GM19099 (cell line): Measurements from ENCODE around the gene FMN2.

Experiments used
- POLR2A ChIP-seq: IDR thresholded peaks from 3 replicates; pipeline ENCODE4 v1.6.1; 2011; ENCODE audit warnings: low read depth; ENCODE audit not compliant: insufficient read length; ENCODE audit errors: extremely low read depth

The FMN2 gene

DNA sequence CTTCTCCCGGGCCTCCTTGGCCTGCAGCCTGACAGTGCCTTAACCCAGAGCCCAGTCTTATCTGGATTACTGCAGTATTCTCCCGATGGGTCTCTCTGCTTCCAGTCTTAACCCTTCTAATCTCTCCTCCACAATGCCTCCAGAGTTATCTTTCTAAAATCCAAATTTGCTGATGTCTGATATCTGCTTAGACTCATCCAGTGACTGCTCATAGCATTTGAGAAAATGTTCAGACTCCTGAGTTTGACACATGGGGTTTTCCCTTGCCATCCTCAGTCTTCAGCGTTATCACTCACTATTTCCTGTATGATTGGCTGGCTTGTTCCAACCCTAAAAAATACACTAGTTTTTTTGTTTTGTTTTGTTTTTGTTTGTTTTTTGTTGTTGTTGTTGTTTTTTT lies 102.0 kb downstream of the FMN2 start:
- TF ChIP-seq POLR2A, result no peak

DNA sequence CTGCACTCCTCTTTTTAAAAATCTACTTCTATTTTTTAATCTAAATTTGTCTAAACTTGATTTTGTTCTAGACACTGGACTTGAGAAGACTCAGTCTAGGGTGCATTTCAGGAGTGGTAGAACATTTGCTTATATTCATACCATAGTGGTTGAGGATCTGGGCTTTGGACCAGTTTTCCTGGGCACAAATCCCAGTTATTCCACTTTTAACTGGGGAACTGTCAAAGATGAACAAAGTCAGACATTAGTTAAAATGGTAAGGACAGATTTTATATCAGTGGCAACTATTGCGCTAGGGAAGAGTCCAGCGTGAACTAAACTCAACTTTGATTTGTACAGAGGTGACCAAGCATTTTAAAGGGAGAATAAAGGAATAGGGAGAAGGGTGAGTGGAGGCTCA lies 102.4 kb downstream of the FMN2 start:
- no peak for TF ChIP-seq POLR2A

DNA sequence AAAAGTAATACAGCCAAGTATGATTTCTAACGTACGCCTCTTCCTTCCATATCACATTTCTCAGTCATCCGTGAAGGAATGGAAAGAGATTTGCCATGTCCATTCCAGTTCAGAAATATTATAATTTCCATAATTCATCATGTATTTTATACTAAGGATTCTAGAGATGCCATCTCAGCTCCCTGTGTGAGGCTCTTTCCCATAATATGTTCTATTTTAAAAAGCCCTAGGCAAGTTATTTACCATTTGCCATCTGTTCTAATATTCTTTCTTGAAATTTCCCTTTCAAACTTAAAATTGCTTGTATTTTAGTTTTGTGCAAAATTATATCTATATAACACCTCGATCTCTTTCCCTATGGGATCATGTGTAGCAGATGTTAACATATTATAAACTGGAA lies 106.7 kb downstream of the FMN2 start:
- no peak for TF ChIP-seq POLR2A

DNA sequence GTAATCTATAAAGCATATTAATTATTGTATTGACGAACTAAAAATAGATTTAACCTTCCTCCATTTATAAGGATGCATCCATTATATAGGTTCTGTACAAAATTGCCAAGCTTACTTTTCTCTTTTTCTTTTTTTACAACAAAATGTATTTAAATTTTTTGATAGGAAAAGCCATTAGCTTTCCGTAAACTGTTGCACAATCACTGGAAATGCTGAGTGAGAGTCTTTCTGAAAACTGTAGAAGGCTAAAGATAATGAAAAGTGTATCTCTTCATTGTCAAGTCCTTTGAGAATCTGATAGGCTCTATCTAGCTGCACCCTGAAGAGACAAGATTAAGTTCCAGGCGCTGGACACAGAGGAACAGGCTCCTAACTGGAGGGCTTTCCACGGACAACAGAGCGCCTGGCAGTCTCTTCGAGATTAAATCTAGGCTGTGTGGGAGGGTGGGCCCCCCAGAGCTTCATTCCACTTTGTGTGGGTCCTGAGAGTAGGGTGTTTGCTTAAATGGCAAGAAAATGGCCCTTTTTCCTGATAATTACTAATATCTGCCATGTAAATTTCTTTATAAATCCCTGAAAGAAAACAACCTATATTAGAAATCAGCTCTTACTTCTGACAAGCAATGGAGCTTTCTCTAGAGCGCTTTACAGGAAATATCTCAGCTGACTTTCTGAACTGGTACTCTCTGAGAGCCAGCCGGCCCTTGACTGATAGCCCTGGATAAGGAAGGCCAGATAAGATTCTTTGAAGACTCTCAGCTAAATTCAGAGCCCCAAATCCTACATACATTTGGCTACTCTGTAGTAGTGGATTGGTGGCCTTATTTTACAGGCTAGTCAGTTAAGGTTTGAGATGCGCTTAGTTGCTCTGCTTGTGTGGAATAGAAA lies 108.3 kb downstream of the FMN2 start:
- TF ChIP-seq POLR2A, result no peak

DNA sequence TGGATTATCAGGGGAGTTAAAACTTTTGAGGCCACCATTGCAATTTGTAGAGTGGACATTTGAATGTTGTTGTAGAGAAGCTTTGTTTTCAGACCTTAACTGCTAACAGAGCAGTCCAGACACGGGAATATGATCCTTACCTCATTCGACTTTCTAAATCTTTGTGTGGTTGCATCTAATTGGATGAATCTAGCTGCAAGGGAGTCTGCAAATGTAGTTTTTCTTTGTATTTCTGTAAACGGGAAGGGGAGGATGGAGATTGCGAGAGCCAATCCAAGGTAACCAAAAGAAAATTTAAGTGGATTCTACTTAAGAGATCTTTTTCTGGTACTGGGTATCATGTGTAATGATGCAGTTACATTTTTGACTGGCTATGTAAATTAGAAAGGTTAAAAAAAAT lies 110.2 kb downstream of the FMN2 start:
- no peak for TF ChIP-seq POLR2A

DNA sequence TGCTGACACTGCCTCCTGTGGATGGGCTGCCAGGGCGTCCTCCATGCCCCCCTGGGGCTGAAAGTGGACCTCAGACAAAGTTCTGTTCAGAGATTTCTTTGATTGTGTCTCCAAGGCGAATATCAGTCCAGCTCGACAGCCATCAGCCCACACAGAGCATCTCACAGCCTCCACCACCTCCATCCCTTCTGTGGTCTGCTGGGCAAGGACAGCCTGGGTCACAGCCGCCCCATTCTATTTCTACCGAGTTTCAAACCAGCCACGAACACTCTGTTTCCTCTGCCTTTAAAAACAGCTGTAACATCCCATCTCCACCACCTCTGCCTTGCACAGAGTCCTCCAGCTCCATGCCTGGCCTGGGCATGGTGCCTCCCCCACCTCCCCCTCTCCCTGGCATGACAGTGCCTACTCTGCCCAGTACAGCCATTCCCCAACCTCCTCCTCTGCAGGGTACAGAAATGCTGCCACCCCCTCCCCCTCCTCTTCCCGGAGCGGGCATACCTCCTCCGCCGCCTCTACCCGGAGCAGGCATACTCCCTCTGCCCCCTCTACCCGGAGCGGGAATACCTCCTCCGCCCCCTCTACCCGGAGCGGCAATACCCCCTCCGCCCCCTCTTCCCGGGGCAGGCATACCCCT lies 115.5 kb downstream of the FMN2 start:
- no peak for TF ChIP-seq POLR2A

DNA sequence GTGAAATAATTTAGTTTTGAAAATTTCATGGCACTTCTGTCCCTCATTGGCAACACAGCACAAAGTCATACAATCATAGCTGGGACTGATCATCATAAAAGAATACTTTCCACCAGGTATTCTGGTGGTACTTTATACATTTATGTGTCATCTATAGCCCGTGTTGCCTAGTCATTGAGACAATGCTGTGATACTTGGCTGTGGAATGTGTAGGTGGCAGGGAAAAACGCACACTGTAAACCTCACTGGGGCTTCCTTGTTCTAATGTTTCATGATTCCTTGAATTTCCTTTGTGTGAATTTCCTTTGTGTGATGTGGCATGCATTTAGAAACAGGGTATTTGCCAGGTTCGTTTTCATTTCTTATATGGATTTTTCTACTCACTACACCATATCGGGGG lies 118.3 kb downstream of the FMN2 start:
- TF ChIP-seq POLR2A, result no peak

DNA sequence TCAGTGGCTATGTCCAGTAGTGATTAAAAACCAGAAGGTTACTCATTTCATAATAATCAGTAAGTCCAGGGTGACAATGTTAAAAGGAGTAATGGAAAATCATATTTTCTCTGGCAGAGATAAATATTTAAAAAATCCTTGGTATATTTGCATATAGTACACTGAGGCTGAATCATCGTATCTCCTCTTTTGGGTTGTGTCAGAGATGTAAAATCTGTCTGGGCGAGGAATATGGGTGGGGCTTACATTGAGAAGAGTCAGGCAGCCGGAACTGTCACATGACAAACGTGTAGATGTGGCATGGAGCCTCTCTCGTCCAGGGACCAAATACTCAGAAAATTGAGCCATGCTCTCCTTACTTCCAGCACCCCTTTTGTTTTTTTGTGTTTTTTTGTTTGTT lies 120.9 kb downstream of the FMN2 start:
- no peak for TF ChIP-seq POLR2A

DNA sequence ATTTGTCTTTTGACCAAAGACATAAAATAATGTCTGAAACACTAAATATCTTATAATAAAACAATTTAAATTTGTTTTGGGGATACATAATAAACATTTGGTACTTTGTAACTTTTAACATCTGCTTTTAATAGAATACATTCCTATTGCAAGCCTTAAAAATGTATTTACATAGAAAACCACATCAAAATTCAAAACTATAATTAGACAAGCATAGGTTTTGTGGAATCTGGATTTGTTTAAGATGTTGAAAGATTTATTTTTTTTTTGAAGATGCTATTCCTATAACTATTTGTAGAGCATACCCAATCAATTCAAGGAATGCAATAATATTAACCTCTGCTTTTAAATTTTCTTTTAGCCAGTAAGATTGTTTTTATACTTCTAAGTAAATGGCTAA lies 125.7 kb downstream of the FMN2 start:
- TF ChIP-seq POLR2A, result no peak

DNA sequence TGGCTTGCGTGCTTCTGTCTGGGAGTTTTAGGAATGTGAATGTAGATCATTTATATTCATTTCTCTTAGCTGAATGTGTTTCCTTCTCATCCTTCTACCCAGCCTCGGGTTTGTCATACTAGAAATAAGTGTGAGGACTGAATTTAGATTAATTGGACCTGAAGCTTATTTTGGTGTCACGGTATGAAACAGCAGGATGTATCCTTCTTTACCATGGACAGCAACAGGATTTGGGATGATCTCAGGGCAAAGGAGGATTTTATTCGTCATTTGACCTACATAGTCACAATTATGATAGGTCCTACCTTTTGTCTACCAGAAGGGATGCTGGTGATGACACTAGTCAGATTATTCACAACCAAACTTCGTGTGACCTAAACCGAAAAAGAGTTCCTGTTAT lies 127.4 kb downstream of the FMN2 start:
- no peak for TF ChIP-seq POLR2A

DNA sequence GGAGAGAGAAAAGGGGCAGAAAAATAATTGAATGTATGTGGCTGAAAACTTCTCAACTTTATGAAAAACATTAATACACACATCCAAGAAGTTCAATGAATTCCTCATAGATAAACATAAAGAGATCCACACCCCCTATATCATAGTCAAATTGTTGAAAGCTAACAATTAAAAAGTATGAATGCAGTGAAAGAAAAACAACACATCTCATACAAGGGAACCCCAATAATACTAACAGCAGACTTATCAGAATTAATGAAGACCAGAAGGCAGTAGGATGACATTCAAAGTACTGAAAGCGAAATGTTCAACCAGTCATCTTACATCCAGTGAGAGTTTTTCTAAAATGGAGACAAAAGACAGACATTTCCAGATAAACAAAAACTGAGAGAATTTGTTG lies 134.4 kb downstream of the FMN2 start:
- no peak for TF ChIP-seq POLR2A

DNA sequence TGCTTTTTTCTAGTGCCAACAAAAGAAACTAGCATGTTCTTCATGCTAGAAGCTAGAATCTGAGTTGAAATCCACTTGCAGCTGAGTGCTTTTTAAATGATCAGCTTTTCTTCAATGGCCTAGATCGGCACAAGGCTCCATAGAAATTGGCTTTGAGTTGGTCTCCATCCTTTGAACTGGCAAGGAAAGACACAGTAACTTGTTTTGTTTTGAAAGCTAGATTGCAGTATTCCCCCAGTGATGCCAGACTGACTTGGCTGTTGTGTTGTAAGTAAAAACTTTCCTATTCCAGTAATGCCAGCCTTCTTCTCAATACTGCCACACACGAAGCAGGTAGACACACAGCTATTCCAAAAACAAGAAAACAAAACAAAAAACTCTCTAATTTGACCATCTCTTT lies 139.1 kb downstream of the FMN2 start:
- TF ChIP-seq POLR2A, result no peak

DNA sequence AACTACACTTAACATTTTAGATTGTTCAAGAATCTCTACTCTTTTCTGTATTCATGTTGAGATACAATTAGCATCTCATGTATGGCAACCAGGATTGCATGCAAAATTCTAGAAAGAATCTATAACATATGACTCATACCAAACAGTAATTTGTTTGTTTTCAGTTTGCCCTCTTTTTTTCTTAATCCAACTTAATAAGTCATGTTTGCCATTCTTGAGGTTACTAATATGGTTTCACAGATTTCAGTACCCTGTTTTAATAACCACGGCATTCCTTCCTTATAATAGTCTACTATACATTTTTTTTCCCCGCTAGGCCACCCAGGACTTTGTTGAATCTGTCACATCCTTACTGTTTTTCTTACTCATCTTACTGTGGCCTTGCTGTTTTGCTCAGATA lies 140.8 kb downstream of the FMN2 start:
- no peak for TF ChIP-seq POLR2A

DNA sequence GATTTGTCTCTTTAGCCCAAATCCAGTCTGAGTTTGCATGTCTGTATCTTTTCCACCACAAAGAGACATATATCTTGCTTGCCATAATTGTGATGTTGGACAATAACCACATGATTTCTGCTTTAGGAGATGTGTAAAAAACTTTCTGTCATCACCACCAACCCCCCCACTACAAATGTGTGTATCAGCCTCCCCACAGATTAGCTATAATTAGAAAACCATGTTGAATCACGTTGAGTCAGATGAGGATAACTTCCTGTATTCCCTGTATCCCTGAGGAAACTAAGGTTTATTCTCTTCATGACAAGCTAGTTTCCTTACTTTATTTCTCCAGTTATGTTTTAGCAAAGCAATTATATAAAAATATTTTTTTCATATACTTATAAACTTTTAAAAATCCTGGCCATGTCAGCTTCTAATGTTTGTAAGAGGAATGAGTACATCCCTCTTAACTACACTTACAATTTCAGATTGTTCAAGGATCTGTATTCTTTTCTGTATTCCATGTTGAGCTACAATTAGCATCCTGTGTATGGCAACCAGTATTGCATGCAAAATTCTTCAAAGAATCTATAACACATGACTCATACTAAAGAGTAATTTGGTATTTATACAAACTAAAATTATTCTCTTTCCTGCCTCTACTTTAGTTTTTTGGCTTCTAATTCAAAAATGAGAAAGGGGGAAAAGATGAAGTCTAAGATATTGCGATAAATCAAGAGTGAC lies 143.0 kb downstream of the FMN2 start:
- no peak for TF ChIP-seq POLR2A

DNA sequence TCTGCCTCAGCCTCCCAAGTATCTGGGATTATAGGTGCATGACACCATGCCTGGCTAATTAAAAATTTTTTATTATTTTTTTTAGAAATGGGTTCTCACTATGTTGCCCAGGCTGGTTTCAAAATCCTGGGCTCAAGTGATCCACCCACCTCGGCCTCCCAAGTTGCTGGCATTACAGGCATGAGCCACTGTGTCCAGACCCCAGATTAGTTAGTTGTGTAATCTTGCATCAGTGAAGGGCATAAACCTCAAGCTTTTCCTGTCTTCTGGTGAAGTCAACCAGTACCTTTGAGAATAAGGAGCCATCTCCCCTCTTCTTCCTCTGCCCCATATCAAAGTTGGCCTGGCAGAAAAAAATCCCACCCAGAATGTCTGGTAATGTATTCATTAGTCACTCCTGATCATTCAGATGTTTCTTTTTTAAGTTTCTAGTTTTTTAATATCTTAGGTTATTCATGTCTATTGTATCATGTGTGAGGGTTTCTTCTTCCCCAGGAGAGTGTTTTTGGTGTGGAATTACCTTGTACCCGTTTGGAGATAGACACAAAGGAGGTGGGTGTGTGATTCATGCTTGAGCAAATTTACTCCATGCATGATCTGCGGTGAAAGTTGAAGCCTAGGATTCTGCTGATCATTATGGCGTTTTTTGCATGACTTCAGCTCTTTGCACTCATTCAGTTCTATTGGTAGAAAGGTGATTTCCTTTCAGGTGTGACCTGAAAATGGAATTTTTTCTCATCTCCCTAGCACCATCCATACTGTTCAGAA lies 144.0 kb downstream of the FMN2 start:
- no peak for TF ChIP-seq POLR2A
